Gastrocnemius medialis (tissue), 4 donors: ENCODE measurements around the gene ALKAL2.

ENCODE experiments used
- CTCF ChIP-seq, 5 experiments: fragments of 450-650 bp in 3 of 5; fragments of 200-600 bp in 2 of 5; sonication (generic) in 2 of 5; IDR thresholded peaks in 4 of 5; conservative IDR thresholded peaks in 1 of 5; 1 replicate in 4 of 5; 2 replicates in 1 of 5; pipeline ENCODE4 v1.5.1; 2016 to 2019; ENCODE audit warnings: antibody characterized with exemption in 5 of 5, mild to moderate bottlenecking in 3 of 5, moderate library complexity in 3 of 5
- POLR2A ChIP-seq, 2 donors: fragments of 450-650 bp; IDR thresholded peaks; one replicate each; pipeline ENCODE4 v1.6.1; 2017; ENCODE audit warnings: antibody characterized with exemption in 2 of 2, mild to moderate bottlenecking in 2 of 2, moderate library complexity in 2 of 2

- TF ChIP-seq CTCF (IDR thresholded peaks at IDR 0.05 in 4 of 5, conservative IDR thresholded peaks at IDR 0.05 in 1 of 5) (no peak), POLR2A (IDR thresholded peaks at IDR 0.05) (no peak)
Observed at GRCh38 chr2:287911-288757, at the start of gene ALKAL2.
